Fibroblast of mammary gland (primary cell): ENCODE data around the gene CDH5.

Source experiments
- DNase-seq: peaks from one replicate; pipeline ENCODE4 v3.0.0-alpha.2; 2010; ENCODE audit warnings: low read depth
- H3K4me3 ChIP-seq: 2 replicates; pipeline ENCODE4 v1.5.1; 2011; ENCODE audit warnings: low read depth, mild to moderate bottlenecking, low read length, moderate library complexity; ENCODE audit not compliant: control insufficient read depth
- TF ChIP-seq, protein P1 (sequence below): conservative IDR thresholded peaks from 2 replicates; pipeline ENCODE4 v1.5.1; 2011; ENCODE audit warnings: low read depth, low read length, inconsistent platforms; ENCODE audit not compliant: control insufficient read depth, insufficient read depth

The CDH5 gene

GRCh38 chr16:66335704-66336329 lies 30.7 kb upstream of the CDH5 start:
- no peak overlapping the region for H3K4me3 ChIP-seq
- TF ChIP-seq, protein P1, sequence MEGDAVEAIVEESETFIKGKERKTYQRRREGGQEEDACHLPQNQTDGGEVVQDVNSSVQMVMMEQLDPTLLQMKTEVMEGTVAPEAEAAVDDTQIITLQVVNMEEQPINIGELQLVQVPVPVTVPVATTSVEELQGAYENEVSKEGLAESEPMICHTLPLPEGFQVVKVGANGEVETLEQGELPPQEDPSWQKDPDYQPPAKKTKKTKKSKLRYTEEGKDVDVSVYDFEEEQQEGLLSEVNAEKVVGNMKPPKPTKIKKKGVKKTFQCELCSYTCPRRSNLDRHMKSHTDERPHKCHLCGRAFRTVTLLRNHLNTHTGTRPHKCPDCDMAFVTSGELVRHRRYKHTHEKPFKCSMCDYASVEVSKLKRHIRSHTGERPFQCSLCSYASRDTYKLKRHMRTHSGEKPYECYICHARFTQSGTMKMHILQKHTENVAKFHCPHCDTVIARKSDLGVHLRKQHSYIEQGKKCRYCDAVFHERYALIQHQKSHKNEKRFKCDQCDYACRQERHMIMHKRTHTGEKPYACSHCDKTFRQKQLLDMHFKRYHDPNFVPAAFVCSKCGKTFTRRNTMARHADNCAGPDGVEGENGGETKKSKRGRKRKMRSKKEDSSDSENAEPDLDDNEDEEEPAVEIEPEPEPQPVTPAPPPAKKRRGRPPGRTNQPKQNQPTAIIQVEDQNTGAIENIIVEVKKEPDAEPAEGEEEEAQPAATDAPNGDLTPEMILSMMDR: no peak
- peak; percentile 59 for DNase-seq

- no peak overlapping the region for H3K4me3 ChIP-seq
- TF ChIP-seq, protein P1: no peak
- DNase-seq: no peak
Measured at GRCh38 chr16:66337463-66338188, 28.9 kb upstream of the CDH5 start.

DNA sequence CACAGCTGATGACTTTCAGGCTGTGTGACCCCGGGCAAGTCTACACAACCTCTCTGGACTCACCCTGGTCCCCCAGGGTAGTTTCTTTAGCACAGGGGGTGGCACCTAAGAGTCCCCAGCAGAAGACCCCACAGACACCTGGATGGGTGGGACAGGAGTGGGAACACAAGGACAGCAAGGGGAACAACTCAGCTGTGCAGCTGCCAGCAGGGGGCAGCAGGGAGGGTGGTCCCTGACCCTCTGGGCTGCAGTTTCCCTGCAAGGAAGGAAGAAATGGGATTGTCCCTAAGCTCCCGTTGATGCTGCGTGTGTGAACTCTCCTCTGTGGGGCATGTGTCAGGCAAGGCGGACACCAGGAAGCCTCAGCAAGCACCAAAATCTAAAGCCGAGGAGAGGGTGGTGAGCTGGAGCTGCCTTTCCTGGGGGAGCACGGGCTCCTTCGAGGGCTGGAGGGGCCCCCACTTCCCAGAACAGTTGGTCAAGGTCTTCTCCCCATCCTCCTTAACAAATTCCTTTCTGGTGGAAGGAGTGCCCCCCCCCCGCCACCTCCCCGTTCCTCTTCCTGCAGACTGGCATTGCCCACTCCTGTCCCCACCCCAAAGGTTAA lies 24.1 kb upstream of the CDH5 start:
- TF ChIP-seq, protein P1: peak; percentile 74
- H3K4me3 ChIP-seq: no peak overlapping the region
- DNase-seq: peak; percentile 16

- TF ChIP-seq, protein P1: peak; percentile 71
- no peak overlapping the region for H3K4me3 ChIP-seq
- DNase-seq: peak; percentile 58
Measured at GRCh38 chr16:66344533-66345145, 21.9 kb upstream of the CDH5 start.

- TF ChIP-seq, protein P1: no peak
- H3K4me3 ChIP-seq: no peak overlapping the region
- DNase-seq: no peak
Measured at GRCh38 chr16:66346221-66346620, 20.3 kb upstream of the CDH5 start.

- DNase-seq: no peak
- H3K4me3 ChIP-seq: no peak overlapping the region
- TF ChIP-seq, protein P1: no peak
Measured at GRCh38 chr16:66352304-66352703, 14.2 kb upstream of the CDH5 start.
